Activated T-cell treated with anti-CD3 and anti-CD28 coated beads, Interleukin-2, amount 50 U/mL, for 4 hours (primary cell): ENCODE data around the gene ANKRD34A. TPM values are rescaled to one million over a fixed set of nuclear protein-coding genes. Genes with fewer than 3 reads are reported as not detected.

Experiments used
- ATAC-seq, 2 donors: fragments of 200-7000 bp; cut with Tn5 transposase; one replicate each; pipeline ENCODE4 v1.10.0; 2021
- DNase-seq: peaks from one replicate; pipeline ENCODE4 v3.0.0-alpha.2; 2020
- H3K27me3 Mint-ChIP-seq: one replicate; pipeline ENCODE4 v1.8.0; 2021; ENCODE audit warnings: low read depth, mixed read lengths
- H3K36me3 Mint-ChIP-seq: one replicate; pipeline ENCODE4 v1.8.0; 2022; ENCODE audit warnings: mixed read lengths; ENCODE audit not compliant: insufficient read depth
- H3K4me1 Mint-ChIP-seq: one replicate; pipeline ENCODE4 v1.8.0; 2021; ENCODE audit warnings: low read depth, mixed read lengths
- H3K4me3 Mint-ChIP-seq: one replicate; pipeline ENCODE4 v1.8.0; 2021; ENCODE audit warnings: mild to moderate bottlenecking, moderate library complexity, mixed read lengths
- H3K9me3 Mint-ChIP-seq: one replicate; pipeline ENCODE4 v1.8.0; 2021; ENCODE audit warnings: mixed read lengths
- total RNA-seq, 3 donors: library from RNA; stranded (reverse); gene quantifications; one replicate each; pipeline ENCODE4 v1.2.1, GENCODE V29; 2021

The ANKRD34A gene
- total RNA-seq, result 1 to 10 TPM; 6.2 to 8.7 (median 7.6) TPM

DNA sequence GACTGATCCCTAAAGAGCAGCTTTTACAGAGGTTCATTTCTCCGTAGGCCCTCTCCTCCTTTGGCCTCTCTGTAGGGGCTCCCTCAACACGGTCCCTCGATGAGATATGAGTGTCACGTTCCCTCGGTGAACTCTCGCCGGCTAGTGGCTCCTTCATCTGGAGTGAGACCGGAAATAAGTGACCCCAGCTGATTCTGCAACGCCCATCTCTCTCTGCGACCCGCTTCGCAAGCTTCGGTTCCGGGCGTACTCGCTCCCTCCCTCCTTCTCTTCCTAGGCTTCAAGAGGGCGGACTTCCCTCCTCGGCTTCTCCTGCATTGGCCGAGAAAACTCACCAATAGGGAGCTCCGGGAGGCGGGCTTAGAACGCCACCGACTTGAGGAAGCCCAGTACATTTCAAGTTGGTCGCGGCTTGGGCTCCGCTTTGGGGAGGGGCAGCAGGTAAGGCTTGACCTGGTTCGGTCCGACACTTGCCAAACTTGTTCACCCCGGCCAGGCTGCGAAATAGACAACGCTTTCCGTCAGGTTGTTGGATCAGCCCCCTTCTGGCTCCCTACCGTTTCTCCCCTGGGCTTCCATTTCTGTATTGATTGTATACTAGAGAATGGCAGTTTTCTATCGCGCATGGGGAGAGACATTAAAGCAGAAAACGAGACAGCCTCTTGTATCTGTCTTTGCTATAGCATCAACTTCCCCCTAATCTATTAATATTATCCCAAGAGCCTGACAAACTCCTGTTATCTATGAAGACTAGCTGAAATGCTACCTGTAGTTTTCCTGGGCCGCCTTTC is at the start of gene ANKRD34A, which contains the start of gene POLR3GL:
TSS of gene ANKRD34A (minus strand) at position 248 of the 791 bp plus-strand sequence. CDS start 2,816 bp downstream, outside the sequence.
TSS of gene POLR3GL (plus strand) at position 363 of the 791 bp plus-strand sequence. CDS start 10,176 bp downstream, outside the sequence.
- H3K27me3 Mint-ChIP-seq, result no peaks in the 10 kb centered on the region
- peak; percentile 81 for DNase-seq
- peaks cover 10% of the 10 kb centered on the region for H3K36me3 Mint-ChIP-seq
- peak; percentile 88 to 90 for ATAC-seq
- peak within 1 kb of the TSS; percentile 94 for H3K4me3 Mint-ChIP-seq
- H3K9me3 Mint-ChIP-seq, result peaks cover 3% of the 10 kb centered on the region
- H3K4me1 Mint-ChIP-seq, result peaks cover 48% of the 10 kb centered on the region

DNA sequence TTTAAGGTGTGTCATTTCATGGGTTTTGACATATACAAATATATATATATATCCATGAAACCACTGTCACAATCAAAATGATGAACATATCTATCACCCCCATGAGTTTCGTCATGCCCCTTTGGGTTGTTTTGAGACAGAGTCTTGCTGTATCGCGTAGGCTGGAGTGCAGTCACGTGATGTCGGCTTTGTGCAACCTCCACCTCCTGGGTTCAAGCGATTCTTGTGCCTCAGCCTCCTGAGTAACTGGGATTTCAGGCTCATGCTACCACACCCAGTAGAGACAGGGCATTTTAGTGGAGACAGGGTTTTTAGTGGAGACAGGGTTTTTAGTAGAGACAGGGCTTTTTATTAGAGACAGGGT is 49.2 kb upstream of the ANKRD34A start:
- Mint-ChIP-seq H3K27me3 (peaks cover 13% of the 10 kb centered on the region), H3K4me3 (no peak overlapping the region), H3K36me3 (no peaks in the 10 kb centered on the region), H3K4me1 (peaks cover 5% of the 10 kb centered on the region), H3K9me3 (no peaks in the 10 kb centered on the region)
- ATAC-seq (no peak), DNase-seq (no peak)

DNA sequence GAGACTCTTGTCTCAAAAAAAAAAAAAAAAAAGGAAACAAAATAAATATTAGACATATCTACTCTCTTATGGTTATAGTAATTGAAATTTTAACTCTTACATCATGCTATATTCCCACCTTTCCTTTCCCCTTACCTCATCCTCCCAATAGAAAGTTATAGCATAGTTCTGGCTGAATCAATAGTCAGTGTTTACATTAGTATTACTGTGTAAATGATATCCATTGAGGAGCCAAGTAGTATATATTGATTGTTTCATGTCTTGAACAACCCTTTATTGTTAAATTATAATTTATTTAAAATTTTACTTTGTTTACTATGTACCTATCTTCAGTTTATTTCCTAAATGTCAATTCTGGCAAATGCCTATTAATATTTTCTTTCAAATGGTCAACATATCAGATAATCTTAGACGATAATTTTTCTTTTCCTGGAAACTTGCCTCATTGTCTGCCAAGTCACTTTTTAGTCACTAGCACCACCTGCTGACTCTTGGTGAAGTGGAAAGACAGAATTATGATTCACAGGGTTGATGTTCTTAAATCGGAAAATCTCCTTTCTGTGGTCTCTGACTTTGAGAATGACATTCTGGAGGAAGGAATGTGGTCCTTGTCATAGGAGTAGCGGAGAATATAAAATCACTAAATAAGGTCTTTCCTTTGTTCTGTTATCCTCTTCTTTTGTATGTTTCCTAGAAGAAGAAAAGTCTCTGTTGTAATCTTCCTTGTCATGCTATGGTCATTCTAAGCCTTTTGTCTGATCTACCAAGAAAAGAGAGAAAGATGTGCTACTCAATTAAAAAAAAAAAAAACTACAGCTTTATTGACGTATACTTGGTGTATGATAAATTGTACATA is 48.6 kb upstream of the ANKRD34A start:
- Mint-ChIP-seq H3K9me3 (no peaks in the 10 kb centered on the region), H3K4me1 (peaks cover 5% of the 10 kb centered on the region), H3K36me3 (no peaks in the 10 kb centered on the region), H3K4me3 (no peak overlapping the region), H3K27me3 (peaks cover 9% of the 10 kb centered on the region)
- ATAC-seq (peak; percentile 84 to 87), DNase-seq (peak; percentile 51)

DNA sequence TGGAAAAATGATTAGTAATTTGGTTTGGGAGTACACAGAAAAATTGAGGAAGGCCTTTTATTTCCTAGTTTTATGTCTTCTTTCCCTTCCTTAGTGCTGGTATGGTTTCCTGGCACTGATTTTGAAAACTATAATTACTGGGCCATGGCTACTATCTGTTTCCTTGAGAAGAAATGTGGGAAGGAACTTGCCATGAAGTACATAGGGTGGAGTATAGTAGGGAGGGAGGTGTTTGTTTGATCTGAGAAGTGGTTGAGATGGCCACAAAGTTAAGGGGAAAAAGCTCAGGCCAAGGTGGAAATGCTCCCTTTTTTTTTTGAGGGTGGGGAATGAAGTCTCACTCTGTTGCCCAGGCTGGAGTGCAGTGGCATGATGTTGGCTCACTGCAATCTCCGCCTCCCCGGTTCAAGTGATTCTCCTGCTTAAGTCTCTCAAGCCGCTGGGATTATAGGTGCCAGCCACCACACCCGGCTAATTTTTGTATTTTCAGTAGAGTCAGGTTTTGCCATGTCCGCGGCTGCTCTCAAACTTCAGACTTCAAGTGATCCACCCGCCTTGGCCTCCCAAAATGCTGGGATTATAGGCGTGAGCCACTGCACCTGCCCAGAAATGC is 45.9 kb upstream of the ANKRD34A start:
- Mint-ChIP-seq H3K9me3 (no peaks in the 10 kb centered on the region), H3K4me3 (no peak overlapping the region), H3K36me3 (no peaks in the 10 kb centered on the region), H3K27me3 (peaks cover 2% of the 10 kb centered on the region), H3K4me1 (peaks cover 22% of the 10 kb centered on the region)
- no peak for DNase-seq
- ATAC-seq, result no peak

DNA sequence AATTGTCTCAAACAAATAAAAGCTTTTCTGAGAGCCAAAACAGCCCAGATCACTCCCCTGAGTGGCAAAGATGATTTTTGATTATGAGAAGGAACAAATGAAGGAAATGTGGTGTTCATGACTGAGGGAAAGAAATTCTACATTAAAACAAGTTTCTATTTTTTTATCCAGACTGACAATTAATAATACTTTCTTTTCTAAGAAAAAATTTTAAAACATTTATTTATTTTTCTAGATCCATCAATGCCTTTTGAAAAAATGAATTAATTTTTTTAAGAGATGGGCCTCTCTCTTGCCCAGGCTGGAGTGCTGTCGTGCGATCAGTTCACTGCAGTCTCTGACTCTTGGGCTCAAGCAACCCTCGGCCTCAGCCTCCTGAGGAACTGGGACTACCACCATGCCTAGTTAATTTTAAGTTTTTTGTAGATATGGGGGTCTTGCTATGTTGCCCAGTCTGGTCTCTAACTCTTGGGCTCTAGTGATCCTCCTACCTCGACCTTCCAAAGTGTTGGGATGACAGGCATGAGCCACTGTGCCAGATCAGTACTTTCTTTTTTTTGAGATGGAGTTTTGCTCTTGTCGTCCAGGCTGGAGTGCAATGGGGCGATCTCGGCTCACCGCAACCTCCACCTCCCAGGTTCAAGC is 43.2 kb upstream of the ANKRD34A start:
- H3K4me1 Mint-ChIP-seq, result peaks cover 38% of the 10 kb centered on the region
- DNase-seq, result no peak
- ATAC-seq, result no peak
- H3K36me3 Mint-ChIP-seq, result no peaks in the 10 kb centered on the region
- H3K27me3 Mint-ChIP-seq, result no peaks in the 10 kb centered on the region
- no peak overlapping the region for H3K4me3 Mint-ChIP-seq
- H3K9me3 Mint-ChIP-seq, result no peaks in the 10 kb centered on the region

DNA sequence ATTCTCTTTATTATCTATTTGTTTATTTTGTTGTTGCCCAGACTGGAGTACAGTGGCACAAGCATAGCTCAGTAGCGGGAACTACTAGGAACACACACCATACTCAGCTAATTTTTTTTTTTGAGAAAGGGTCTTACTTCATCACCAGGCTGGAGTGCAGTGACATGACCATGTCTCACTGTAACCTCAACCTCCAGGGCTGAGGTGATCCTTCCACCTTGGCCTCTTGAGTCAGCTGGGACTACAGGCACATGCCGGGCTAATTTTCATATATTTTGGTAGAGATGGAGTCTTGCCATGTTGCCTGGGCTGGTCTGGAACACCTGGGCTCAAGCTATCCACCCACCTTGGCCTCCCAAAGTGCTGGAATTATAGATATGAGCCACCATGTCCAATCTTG is 37.3 kb upstream of the ANKRD34A start:
- no peaks in the 10 kb centered on the region for H3K9me3 Mint-ChIP-seq
- DNase-seq (no peak), ATAC-seq (no peak)
- H3K4me1 Mint-ChIP-seq, result peaks cover 79% of the 10 kb centered on the region
- no peaks in the 10 kb centered on the region for H3K27me3 Mint-ChIP-seq
- no peak overlapping the region for H3K4me3 Mint-ChIP-seq
- H3K36me3 Mint-ChIP-seq, result no peaks in the 10 kb centered on the region

DNA sequence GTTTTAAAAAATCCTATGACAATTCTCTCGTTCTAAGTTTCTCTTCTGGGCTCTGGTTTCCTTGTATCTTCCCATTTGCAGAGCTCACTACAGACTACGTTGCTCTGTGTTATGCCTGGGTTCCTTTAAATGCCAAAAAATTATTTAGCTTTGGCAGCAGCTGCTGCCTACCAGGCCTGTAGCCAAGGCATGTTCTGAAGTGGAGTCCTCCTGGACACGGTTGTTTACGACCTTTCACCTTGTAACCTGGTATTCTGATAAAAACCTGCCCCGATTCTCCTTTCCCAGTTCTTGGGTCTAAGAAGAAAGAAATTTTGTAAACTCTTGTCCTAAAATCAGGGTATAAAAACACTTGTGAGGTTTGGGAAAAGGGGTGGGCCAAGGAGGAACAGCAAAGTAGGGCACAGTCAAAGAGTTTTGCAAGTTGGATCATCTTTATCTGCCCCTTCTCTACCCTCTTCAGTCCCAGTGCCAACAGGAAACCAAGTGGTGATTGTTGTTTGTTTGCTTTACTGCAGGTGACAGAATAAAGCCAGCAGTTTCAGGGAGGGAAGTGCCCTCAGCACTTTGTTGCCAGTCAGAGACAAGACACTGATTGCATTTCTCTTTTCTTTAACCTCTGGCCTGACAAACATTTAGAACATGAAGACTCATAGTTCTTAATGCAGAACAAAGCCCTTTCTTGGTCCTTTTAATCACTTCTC is 35.1 kb upstream of the ANKRD34A start:
- Mint-ChIP-seq H3K9me3 (no peaks in the 10 kb centered on the region), H3K4me1 (peaks cover 64% of the 10 kb centered on the region), H3K27me3 (no peaks in the 10 kb centered on the region), H3K36me3 (peaks cover 10% of the 10 kb centered on the region), H3K4me3 (peak overlapping the region; percentile 85)
- no peak for ATAC-seq
- DNase-seq, result no peak

DNA sequence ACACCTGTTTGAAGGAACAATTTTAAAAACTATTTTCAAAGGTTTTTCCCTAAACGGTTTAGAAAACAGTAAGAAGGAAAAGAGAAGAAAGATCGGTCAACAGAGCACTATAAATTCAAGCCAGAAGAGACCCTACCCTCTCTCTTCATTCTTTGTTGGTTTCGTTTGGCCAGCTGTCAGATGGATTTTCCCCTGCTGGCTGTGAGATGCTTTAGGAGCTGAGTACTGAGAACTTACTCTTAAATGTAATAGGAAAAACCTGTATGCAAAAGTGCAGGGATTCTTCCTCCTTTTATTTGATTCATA is 33.3 kb upstream of the ANKRD34A start:
- Mint-ChIP-seq H3K4me1 (peaks cover 69% of the 10 kb centered on the region), H3K27me3 (no peaks in the 10 kb centered on the region), H3K9me3 (no peaks in the 10 kb centered on the region), H3K36me3 (peaks cover 29% of the 10 kb centered on the region), H3K4me3 (peak overlapping the region; percentile 85)
- ATAC-seq (no peak), DNase-seq (no peak)

DNA sequence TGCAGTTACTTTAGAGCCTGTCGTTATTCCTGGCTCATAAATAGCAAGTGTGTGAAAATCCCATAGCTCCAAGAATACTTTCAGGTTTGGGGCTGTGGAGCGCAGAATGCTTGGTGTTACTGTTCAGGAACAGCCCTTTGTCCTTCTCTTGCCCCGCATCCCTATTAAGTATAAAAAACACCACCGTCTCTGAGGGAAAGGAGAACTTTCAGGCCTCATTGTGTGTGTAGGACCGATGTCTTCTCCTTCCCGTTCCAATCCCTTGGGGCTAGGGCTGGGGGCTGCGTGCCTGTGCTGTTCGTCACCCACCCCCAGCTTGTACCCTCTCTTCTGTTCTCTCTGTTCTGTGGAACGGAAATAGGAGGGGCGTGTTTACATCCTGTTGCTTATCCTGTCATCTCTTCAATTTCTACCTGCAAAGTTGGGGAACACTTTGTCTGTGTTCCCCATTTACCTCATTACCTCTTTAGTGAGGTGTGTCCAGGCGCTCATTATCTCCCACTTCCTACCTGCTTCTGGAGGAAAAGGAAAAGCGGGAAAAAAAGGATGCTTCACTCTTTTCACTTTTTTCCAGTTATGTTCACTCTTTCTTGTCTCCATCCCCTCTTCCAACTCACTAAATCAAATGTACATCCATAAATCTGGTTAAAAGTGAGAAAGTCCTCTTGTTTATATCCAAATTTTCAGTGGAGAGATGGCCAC is 32.8 kb upstream of the ANKRD34A start:
- Mint-ChIP-seq H3K9me3 (no peaks in the 10 kb centered on the region), H3K36me3 (peaks cover 31% of the 10 kb centered on the region), H3K4me1 (peaks cover 73% of the 10 kb centered on the region), H3K27me3 (no peaks in the 10 kb centered on the region), H3K4me3 (peak overlapping the region; percentile 85)
- DNase-seq (peak; percentile 44), ATAC-seq (peak; percentile 62 to 65)

DNA sequence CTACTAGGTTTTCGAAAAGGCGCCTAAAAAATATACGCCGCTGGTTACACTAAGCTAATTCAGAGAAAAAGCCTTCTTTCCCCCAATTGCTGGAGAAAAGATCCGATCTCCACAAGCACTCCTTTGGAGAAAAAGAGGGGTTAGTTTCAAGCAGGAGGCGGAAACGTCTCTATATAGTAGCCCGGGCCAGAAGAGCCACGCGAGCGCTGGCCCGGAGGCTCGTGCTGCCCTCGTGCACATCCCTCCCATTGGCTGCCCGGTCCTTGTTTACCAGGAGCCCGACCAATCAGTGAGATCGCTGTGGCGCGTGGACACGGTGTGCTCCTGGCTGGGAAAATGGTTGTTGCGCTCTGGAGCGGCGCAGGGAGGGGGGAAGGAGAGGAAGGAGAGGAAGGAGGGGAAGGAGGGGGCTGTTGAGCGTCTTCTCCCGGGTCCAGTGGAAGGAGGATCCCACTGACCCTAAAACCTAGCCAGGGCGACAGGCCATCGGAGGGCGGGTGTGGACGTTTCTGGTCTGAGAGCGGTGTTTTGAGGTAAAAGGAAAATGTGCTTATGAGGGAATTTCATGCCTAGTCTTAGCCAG is 32.1 kb upstream of the ANKRD34A start, which contains the start of gene TXNIP:
TSS of gene TXNIP (minus strand) at position 147 of the 583 bp plus-strand sequence. CDS start 313 bp downstream, outside the sequence.
- Mint-ChIP-seq H3K4me3 (peak within 1 kb of the TSS; percentile 85), H3K4me1 (peaks cover 72% of the 10 kb centered on the region), H3K9me3 (no peaks in the 10 kb centered on the region), H3K27me3 (no peaks in the 10 kb centered on the region), H3K36me3 (peaks cover 31% of the 10 kb centered on the region)
- ATAC-seq (peak; percentile 91 to 92), DNase-seq (peak; percentile 79)

DNA sequence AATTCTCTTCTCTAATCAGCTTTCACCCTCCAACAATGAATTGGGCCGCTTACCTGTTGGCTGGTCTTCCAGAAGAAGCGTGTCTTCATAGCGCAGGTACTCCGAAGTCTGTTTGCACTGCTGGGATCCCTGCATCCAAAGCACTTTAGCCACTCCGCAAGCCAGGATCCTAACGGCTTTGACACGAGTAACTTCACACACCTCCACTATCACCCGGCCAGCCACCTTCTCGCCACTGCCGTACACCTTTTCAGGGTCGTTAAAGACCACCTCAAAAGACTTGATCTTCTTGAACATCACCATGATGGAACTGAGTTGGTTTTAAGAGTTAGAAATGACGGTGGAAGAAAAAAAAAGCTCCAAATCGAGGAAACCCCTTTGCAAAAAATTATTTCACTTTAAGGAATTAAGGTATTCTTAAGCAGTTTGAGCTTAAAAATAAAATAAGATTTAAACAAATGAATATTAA is 31.6 kb upstream of the ANKRD34A start:
- ATAC-seq, result no peak
- no peaks in the 10 kb centered on the region for H3K27me3 Mint-ChIP-seq
- H3K36me3 Mint-ChIP-seq, result peaks cover 31% of the 10 kb centered on the region

DNA sequence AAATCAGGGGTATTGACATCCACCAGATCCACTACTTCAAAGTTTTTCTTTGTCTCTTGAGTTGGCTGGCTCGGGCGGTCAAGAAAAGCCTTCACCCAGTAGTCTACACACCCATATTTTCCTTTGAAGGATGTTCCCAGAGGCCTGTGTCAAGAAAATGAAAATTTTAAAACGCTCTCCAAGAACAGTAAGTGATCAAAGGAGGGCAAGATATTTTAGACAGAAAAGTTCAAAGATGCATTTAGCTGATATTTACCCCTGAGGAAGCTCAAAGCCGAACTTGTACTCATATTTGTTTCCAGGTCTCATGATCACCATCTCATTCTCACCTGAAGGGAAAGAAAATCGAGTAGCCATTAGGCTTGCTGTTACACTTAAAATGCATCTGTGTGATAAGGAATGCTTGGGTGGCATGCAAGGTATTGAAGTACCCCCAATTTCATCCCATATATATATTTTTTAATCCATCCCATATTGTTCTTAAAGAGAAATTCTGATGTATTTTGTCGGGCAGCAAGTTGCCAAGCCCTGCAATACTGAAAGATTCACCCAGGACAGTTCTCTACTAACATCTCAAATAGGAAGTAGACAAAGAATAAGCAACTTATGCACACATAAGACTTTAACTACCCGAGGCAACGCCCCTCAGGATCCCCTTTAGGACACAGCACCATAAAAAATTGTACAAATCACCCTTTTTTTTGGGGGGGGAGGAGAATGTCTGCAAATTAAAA is 30.9 kb upstream of the ANKRD34A start:
- H3K9me3 Mint-ChIP-seq, result no peaks in the 10 kb centered on the region
- H3K4me3 Mint-ChIP-seq, result peak overlapping the region; percentile 85
- peaks cover 31% of the 10 kb centered on the region for H3K36me3 Mint-ChIP-seq
- peaks cover 75% of the 10 kb centered on the region for H3K4me1 Mint-ChIP-seq
- ATAC-seq (no peak), DNase-seq (no peak)
- no peaks in the 10 kb centered on the region for H3K27me3 Mint-ChIP-seq

More for the DNA sequence above, 31.6 kb upstream of the ANKRD34A start:
- Mint-ChIP-seq H3K4me3 (peak overlapping the region; percentile 85), H3K4me1 (peaks cover 71% of the 10 kb centered on the region), H3K9me3 (no peaks in the 10 kb centered on the region)
- no peak for DNase-seq
